Stomach (tissue), 9 donors: ENCODE results near the gene CLDN1. TPM values are rescaled to one million over a fixed set of nuclear protein-coding genes. Genes with fewer than 3 reads are reported as not detected.

Experiments
- DNase-seq, 2 donors: peaks; one replicate each; pipeline versions ENCODE4 v3.0.0 to v3.0.0-alpha.2; 2013 to 2019
- H3K27ac ChIP-seq, 5 donors: fragments of 200-600 bp in 4 of 5; sonication (generic) in 4 of 5; one replicate each; pipeline ENCODE4 v1.5.1; 2013 to 2019; ENCODE audit warnings: mild to moderate bottlenecking in 1 of 5, moderate library complexity in 1 of 5
- H3K27me3 ChIP-seq, 3 donors: fragments of 200-600 bp; sonication (generic); one replicate each; pipeline ENCODE4 v1.5.1; 2017 to 2019; ENCODE audit warnings: mixed run types in 1 of 3
- H3K36me3 ChIP-seq, 4 donors: fragments of 200-600 bp; sonication (generic); 1 replicate in 3 of 4; 2 replicates in 1 of 4; pipeline ENCODE4 v1.5.1; 2016 to 2019
- H3K4me1 ChIP-seq, 4 donors: fragments of 200-600 bp; sonication (generic); one replicate each; pipeline ENCODE4 v1.5.1; 2016 to 2019
- H3K4me3 ChIP-seq, 4 donors: fragments of 200-600 bp; sonication (generic) in 3 of 4; one replicate each; pipeline ENCODE4 v1.5.1; 2016 to 2019; ENCODE audit warnings: mild to moderate bottlenecking in 1 of 4
- H3K9me3 ChIP-seq, 4 donors: fragments of 200-600 bp; sonication (generic); one replicate each; pipeline ENCODE4 v1.5.1; 2016 to 2019
- CTCF ChIP-seq, 7 experiments: fragments of 450-650 bp in 4 of 7; fragments of 200-600 bp in 3 of 7; sonication (generic) in 3 of 7; IDR thresholded peaks; one replicate each; pipeline ENCODE4 v1.5.1; 2016 to 2019; ENCODE audit warnings: antibody characterized with exemption in 7 of 7, control low read depth in 2 of 7, mild to moderate bottlenecking in 1 of 7
- EP300 ChIP-seq: sonication (generic); formaldehyde crosslinking; IDR thresholded peaks from one replicate; pipeline ENCODE4 v1.6.1; 2017; ENCODE audit warnings: antibody characterized with exemption
- POLR2A ChIP-seq, 4 donors: fragments of 450-650 bp; IDR thresholded peaks; one replicate each; pipeline ENCODE4 v1.6.1; 2016; ENCODE audit warnings: antibody characterized with exemption in 4 of 4, control low read depth in 2 of 4, mild to moderate bottlenecking in 1 of 4, moderate library complexity in 1 of 4
- POLR2AphosphoS5 ChIP-seq, 3 donors: sonication (generic); formaldehyde crosslinking; IDR thresholded peaks; one replicate each; pipeline ENCODE4 v1.6.1; 2016; ENCODE audit warnings: antibody characterized with exemption in 3 of 3
- WGBS, 5 donors: extraction: QIAGEN DNeasy Blood & Tissue Kit in 3 of 5; methylation state at CpG; one replicate each; pipeline versions ENCODE4 v1.1.5 to v1.1.7; 2013 to 2018; 5-methylcytosine and 5-hydroxymethylcytosine counted together
- intact Hi-C: fragments of 100-400 bp; cut with DNase I; formaldehyde crosslinking; loops from one replicate; pipeline ENCODE4 v1.15.1; 2023; ENCODE audit warnings: low total_unique reads
- polyA plus RNA-seq, 3 donors: library from polyadenylated mRNA; stranded (reverse); fragments of 200-250 nt; gene quantifications; one replicate each; pipeline ENCODE4 v1.2.3, GENCODE V29; 2013
- total RNA-seq, 5 donors: library from RNA; depleted of rRNA; stranded (reverse); fragments of >200 nt; gene quantifications; one replicate each; pipeline versions ENCODE4 v1.1.0 to v1.2.3, GENCODE V29; 2014 to 2016
- donor health status: healthy with polysubstance abuse.
- donor health status: Bipolar disorder and iron deficiency.
- donor health status: healthy.

The CLDN1 gene
- total and polyA plus RNA-seq, 8 donors: 0.62 to 15.6 (median 4.9) TPM; not detected in 3

GRCh38 chr3:190368881-190369280 lies 46.6 kb upstream of the CLDN1 start:
- Histone ChIP-seq H3K4me1 (no peaks in the 10 kb centered on the region), H3K27ac (no peak overlapping the region), H3K36me3 (no peaks in the 10 kb centered on the region), H3K4me3 (no peak overlapping the region), H3K27me3 (no peaks in the 10 kb centered on the region), H3K9me3 (no peaks in the 10 kb centered on the region)
- DNase-seq: no peak
- TF ChIP-seq CTCF (IDR thresholded peaks at IDR 0.05) (no peak), POLR2A (IDR thresholded peaks at IDR 0.05) (no peak), EP300 (no peak), POLR2AphosphoS5 (IDR thresholded peaks at IDR 0.05) (no peak)
- intact Hi-C loops: no loop called here

GRCh38 chr3:190366133-190366532 lies 43.9 kb upstream of the CLDN1 start:
- no peaks in the 10 kb centered on the region for H3K27me3 ChIP-seq
- H3K4me3 ChIP-seq: no peak overlapping the region
- H3K27ac ChIP-seq: no peak overlapping the region
- intact Hi-C loops: no loop called here
- H3K9me3 ChIP-seq: no peaks in the 10 kb centered on the region
- TF ChIP-seq POLR2AphosphoS5 (IDR thresholded peaks at IDR 0.05): no peak
- no peak for TF ChIP-seq CTCF (IDR thresholded peaks at IDR 0.05)
- no peak for TF ChIP-seq POLR2A (IDR thresholded peaks at IDR 0.05)
- TF ChIP-seq EP300: no peak
- peaks cover 0 to 6% (median 0%) of the 10 kb centered on the region in 4 donors for H3K4me1 ChIP-seq
- DNase-seq: no peak
- no peaks in the 10 kb centered on the region for H3K36me3 ChIP-seq
- WGBS, 5 donors: 42 to 71% (median 48%) methylated on average over 2 of the region's 2 CpGs

DNA sequence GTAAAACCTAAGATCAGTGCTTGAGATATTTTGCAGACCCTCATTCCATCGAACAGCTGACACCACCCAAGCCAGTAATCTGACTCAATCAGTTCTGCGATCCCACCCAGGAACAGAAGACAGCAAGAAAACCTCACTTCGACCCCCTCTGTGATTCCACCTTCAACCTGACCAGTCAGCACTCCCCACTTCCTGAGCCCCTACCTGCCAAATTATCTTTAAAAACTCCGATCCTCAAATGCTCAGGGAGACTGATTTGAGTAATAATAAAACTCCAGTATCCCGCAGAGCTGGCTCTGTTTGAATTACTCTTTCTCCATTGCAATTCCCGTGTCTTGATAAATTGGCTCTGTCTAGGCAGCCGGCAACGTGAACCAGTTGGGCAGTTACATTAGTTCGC lies 40.0 kb upstream of the CLDN1 start:
- no peak overlapping the region for H3K4me3 ChIP-seq
- peaks cover 0 to 6% (median 0%) of the 10 kb centered on the region in 4 donors for H3K4me1 ChIP-seq
- no peak for DNase-seq
- no peaks in the 10 kb centered on the region for H3K9me3 ChIP-seq
- no peak overlapping the region for H3K27ac ChIP-seq
- intact Hi-C loops: no loop called here
- 77 to 86% (median 81%) methylated on average over 9 of the region's 9 CpGs for whole genome bisulfite sequencing, 5 donors
- TF ChIP-seq POLR2A (IDR thresholded peaks at IDR 0.05): no peak
- no peaks in the 10 kb centered on the region for H3K36me3 ChIP-seq
- no peaks in the 10 kb centered on the region for H3K27me3 ChIP-seq

GRCh38 chr3:190361791-190362190 lies 39.5 kb upstream of the CLDN1 start:
- H3K27ac ChIP-seq: no peak overlapping the region
- no peak overlapping the region for H3K4me3 ChIP-seq
- H3K4me1 ChIP-seq: peaks cover 0 to 6% (median 0%) of the 10 kb centered on the region in 4 donors
- intact Hi-C loops: no loop called here
- no peaks in the 10 kb centered on the region for H3K9me3 ChIP-seq
- WGBS, 5 donors: 44 to 73% (median 60%) methylated on average over 1 of the region's 1 CpG
- no peaks in the 10 kb centered on the region for H3K36me3 ChIP-seq
- DNase-seq: no peak
- TF ChIP-seq EP300 (no peak), POLR2A (IDR thresholded peaks at IDR 0.05) (no peak), CTCF (IDR thresholded peaks at IDR 0.05) (no peak), POLR2AphosphoS5 (IDR thresholded peaks at IDR 0.05) (no peak)
- no peaks in the 10 kb centered on the region for H3K27me3 ChIP-seq

- no peaks in the 10 kb centered on the region for H3K9me3 ChIP-seq
- H3K4me1 ChIP-seq: peaks cover 0 to 6% (median 0%) of the 10 kb centered on the region in 4 donors
- H3K27me3 ChIP-seq: no peaks in the 10 kb centered on the region
- H3K27ac ChIP-seq: no peak overlapping the region
- no peaks in the 10 kb centered on the region for H3K36me3 ChIP-seq
- H3K4me3 ChIP-seq: no peak overlapping the region
- TF ChIP-seq CTCF (IDR thresholded peaks at IDR 0.05): no peak
- TF ChIP-seq EP300: no peak
- no peak for TF ChIP-seq POLR2AphosphoS5 (IDR thresholded peaks at IDR 0.05)
- TF ChIP-seq POLR2A (IDR thresholded peaks at IDR 0.05): no peak
- 84 to 96% (median 90%) methylated on average over 2 of the region's 2 CpGs for WGBS, 5 donors
- intact Hi-C loops: no loop called here
- no peak for DNase-seq
Observed at GRCh38 chr3:190360228-190360627, 38.0 kb upstream of the CLDN1 start.
